Ishikawa (cell line): ENCODE measurements around the gene PTPRU.

Experiments used
- CEBPB ChIP-seq: IDR thresholded peaks from 2 replicates; pipeline ENCODE4 v1.6.1; 2012
- CREB1 ChIP-seq: IDR thresholded peaks from 2 replicates; pipeline ENCODE4 v1.6.1; 2012; ENCODE audit warnings: low read depth
- EGR1 ChIP-seq: IDR thresholded peaks from 2 replicates; pipeline ENCODE4 v1.6.1; 2012
- EP300 ChIP-seq: IDR thresholded peaks from 2 replicates; pipeline ENCODE4 v1.6.1; 2012; ENCODE audit warnings: borderline replicate concordance
- FOXM1 ChIP-seq: IDR thresholded peaks from 2 replicates; pipeline ENCODE4 v1.6.1; 2012; ENCODE audit warnings: low read depth, borderline replicate concordance
- NFIC ChIP-seq: IDR thresholded peaks from 2 replicates; pipeline ENCODE4 v1.6.1; 2012
- RAD21 ChIP-seq: IDR thresholded peaks from 2 replicates; pipeline ENCODE4 v1.6.1; 2012; ENCODE audit warnings: low read depth
- TAF1 ChIP-seq: IDR thresholded peaks from 2 replicates; pipeline ENCODE4 v1.6.1; 2012; ENCODE audit warnings: low read depth, mild to moderate bottlenecking
- TCF12 ChIP-seq: IDR thresholded peaks from 2 replicates; pipeline ENCODE4 v1.6.1; 2012; ENCODE audit warnings: low read depth
- TEAD4 ChIP-seq: IDR thresholded peaks from 2 replicates; pipeline ENCODE4 v1.6.1; 2012
- YY1 ChIP-seq: IDR thresholded peaks from 2 replicates; pipeline ENCODE4 v1.6.1; 2012; ENCODE audit warnings: low read depth
- ZBTB7A ChIP-seq: IDR thresholded peaks from 2 replicates; pipeline ENCODE4 v1.6.1; 2012; ENCODE audit warnings: low read depth
- TF ChIP-seq, protein P1 (sequence below): IDR thresholded peaks from 2 replicates; pipeline ENCODE4 v1.6.1; 2012
- TF ChIP-seq, protein P2 (sequence below): IDR thresholded peaks from 2 replicates; pipeline ENCODE4 v1.6.1; 2012; ENCODE audit warnings: low read depth, mild to moderate bottlenecking
- TF ChIP-seq, protein P3 (sequence below): IDR thresholded peaks from 2 replicates; pipeline ENCODE4 v1.6.1; 2012

PTPRU gene

DNA sequence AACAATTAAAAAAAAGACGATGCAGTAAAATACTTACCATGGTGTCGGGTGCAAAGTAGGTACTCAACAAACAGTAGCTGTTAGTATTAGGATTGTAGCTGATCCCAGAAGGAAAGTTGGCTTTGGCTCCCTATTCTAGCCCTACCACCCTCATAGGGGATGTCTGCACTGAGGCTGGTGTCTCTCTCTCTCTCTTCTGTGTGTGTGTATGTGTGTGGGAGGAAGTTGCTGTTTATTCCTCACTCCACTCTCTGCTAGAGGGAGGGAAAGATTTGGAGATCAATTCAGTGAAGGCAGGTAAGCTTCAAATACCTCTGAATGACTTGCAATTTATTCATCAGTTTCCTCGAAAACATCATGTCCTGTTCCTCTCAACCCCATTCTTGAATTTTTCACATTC lies 124.4 kb downstream of the PTPRU start:
- TF ChIP-seq NFIC (no peak), ZBTB7A (no peak), CREB1 (no peak), EGR1 (no peak), RAD21 (no peak), YY1 (no peak), TEAD4 (no peak), CEBPB (no peak), EP300 (no peak), TCF12 (no peak), TAF1 (no peak), FOXM1 (no peak)
- TF ChIP-seq, protein P1, sequence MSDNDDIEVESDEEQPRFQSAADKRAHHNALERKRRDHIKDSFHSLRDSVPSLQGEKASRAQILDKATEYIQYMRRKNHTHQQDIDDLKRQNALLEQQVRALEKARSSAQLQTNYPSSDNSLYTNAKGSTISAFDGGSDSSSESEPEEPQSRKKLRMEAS: no peak
- TF ChIP-seq, protein P2, sequence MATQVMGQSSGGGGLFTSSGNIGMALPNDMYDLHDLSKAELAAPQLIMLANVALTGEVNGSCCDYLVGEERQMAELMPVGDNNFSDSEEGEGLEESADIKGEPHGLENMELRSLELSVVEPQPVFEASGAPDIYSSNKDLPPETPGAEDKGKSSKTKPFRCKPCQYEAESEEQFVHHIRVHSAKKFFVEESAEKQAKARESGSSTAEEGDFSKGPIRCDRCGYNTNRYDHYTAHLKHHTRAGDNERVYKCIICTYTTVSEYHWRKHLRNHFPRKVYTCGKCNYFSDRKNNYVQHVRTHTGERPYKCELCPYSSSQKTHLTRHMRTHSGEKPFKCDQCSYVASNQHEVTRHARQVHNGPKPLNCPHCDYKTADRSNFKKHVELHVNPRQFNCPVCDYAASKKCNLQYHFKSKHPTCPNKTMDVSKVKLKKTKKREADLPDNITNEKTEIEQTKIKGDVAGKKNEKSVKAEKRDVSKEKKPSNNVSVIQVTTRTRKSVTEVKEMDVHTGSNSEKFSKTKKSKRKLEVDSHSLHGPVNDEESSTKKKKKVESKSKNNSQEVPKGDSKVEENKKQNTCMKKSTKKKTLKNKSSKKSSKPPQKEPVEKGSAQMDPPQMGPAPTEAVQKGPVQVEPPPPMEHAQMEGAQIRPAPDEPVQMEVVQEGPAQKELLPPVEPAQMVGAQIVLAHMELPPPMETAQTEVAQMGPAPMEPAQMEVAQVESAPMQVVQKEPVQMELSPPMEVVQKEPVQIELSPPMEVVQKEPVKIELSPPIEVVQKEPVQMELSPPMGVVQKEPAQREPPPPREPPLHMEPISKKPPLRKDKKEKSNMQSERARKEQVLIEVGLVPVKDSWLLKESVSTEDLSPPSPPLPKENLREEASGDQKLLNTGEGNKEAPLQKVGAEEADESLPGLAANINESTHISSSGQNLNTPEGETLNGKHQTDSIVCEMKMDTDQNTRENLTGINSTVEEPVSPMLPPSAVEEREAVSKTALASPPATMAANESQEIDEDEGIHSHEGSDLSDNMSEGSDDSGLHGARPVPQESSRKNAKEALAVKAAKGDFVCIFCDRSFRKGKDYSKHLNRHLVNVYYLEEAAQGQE: no peak

DNA sequence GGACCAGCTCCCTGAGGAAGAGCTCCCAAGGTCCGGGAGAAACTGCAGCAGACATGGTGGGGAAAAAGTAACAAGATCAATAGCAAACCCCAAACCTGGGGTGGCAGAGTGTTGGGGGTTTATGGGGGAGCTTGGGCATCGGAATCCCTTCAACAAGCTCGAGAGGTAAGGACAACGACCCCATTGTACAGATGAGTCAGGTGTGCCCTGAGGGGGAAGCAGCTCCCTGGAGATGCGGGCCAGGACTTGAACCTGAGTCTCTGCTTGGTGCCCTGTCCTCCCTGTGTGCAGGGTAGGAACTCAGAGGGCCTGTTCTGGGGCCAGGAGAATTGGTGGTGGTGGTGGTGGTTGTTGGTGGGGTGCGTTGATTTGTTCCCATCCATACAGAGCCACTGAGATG lies 125.4 kb downstream of the PTPRU start:
- TF ChIP-seq TAF1 (no peak), ZBTB7A (no peak), NFIC (no peak), CEBPB (no peak), FOXM1 (no peak), EGR1 (no peak), RAD21 (no peak), TCF12 (no peak)
- TF ChIP-seq, protein P3, sequence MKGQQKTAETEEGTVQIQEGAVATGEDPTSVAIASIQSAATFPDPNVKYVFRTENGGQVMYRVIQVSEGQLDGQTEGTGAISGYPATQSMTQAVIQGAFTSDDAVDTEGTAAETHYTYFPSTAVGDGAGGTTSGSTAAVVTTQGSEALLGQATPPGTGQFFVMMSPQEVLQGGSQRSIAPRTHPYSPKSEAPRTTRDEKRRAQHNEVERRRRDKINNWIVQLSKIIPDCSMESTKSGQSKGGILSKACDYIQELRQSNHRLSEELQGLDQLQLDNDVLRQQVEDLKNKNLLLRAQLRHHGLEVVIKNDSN: no peak
- TF ChIP-seq, protein P1: no peak
- TF ChIP-seq, protein P2: no peak

DNA sequence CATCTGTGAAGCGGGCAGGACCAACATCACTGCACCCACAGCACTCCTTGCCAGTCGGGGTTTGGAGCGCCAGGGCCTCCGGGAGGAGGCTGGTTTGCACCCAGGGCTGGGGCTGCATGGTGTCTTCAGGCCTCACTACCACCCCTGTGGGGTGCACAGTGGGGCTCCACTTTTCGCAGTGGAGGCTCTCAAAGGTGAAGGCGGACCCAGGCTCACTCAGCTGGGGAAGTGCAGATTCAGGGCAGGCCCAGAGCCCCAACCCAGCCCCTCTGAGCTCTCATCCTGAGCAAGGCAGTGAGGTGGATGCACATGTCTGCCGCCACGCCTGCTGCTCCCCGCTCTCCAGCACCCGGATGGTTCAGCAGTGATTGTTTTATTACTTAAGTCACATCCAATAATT lies 125.8 kb downstream of the PTPRU start:
- TF ChIP-seq, protein P2: no peak
- TF ChIP-seq TCF12: no peak

DNA sequence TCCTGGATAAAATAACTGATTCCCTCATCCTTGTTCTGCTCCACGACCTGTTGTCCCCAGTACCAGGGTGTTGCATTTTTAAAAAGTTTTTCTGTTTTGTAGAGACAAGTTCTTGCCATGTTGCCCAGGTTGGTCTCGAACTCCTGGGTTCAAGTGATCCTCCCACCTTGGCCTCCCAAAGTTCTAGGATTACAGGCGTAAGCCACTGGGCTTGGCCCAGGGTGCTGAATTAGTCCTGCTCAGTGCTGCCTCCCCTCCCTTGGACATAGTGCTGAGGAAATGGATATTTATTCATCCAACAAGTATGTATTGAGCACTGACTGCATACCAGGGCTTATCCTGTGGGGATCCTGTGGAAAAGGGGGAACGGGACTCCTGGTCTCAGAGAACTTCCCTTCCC lies 126.4 kb downstream of the PTPRU start:
- TF ChIP-seq EGR1 (no peak), EP300 (no peak), CEBPB (no peak), FOXM1 (no peak), TEAD4 (no peak), YY1 (no peak), RAD21 (no peak), TAF1 (no peak), CREB1 (no peak), ZBTB7A (no peak), NFIC (no peak)
- TF ChIP-seq, protein P2: no peak
- TF ChIP-seq, protein P3: no peak
- TF ChIP-seq, protein P1: no peak
